CD4-positive, alpha-beta T cell treated with Interleukin-15 for 4 hours (primary cell): ENCODE results near the gene RDX.

ENCODE experiments used
- DNase-seq: peaks from one replicate; pipeline ENCODE4 v3.0.0-alpha.2; 2020; ENCODE audit warnings: low spot score

RDX gene

DNA sequence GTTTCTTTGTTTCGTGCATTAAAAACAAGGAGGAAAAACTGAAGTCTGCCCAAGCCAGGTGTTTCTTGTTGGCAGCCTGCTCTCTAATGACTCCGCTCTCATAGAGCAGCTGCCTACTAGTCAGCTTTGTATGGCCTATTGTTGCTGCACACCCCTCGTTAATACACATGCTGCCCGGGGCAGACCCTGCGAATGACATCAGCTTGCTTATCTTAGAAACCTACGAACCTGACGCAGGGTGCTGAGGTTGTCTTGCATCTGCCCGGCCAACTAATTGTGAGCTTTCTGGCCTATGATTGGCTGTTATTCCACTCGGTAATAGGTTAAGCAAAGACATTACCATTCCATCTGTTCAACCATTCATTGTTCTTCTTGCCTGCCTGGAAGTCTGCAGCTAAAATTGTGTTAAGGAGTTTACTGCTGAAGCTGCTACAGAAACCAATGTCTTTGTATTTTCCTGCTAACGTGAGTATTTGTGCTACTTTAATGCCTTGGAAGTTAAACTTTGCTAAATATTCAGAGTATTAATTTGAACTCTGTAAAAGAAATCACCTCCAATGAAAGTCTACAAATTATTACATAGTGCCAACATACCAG is 165.7 kb downstream of the RDX start:
- no peak for DNase-seq

DNA sequence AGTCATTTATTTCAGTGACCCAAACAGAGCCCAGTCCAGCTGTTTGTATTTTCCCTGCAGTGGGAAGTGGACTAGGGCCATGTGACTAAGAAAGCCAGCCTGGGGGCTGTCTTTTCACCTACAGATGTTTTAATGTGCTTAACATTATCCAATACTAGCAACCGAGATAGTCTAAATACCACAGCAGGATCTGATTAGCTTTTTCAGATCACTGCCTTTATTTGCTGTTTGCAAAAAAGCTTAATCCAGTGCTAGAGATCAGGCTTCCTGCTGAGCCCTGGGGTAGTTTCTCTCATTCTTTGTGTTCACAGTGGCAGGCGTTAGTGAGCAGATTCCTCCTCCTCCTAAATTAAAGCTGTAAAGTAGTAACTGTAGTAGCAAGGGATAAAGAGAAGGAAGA is 168.3 kb downstream of the RDX start:
- DNase-seq: no peak

DNA sequence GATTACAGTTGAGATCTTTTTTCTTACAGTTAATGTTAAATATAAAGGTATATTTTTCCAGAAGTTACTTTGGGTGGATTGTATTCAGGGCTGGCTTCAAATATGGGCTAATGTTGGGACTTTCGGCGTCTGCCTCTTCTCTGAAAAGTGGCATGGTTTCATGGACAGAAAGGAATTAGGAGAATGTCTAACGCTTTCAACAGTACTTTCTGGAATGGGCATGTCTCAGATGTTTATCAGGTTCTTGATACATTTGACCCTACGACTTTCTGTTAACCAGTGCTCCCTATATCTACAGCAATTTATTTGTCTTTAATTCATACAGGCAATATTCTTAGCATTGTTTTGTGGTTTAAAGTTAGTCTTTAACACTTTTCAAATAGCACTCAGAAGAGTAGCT is 169.5 kb downstream of the RDX start:
- DNase-seq: no peak

DNA sequence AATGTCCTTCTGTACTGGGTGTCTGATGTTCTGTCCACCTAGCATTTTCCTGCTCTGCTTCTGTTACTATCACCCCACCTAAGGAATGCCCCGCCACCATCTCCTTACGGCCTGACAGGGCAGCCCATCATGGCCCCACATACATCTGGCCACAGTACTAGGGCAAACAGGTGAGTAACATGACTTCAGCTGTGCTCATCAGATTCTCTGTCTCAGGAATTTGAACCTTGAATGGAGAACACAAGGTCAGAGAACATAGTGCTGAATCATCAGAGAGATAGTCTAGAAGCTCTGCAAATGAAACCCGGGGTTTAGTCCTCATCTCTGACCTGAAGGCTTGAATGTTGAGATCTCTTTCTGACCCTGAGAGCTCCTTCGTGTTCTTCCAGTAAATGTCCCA is 170.8 kb downstream of the RDX start:
- DNase-seq: no peak
